IMR-90 (cell line): ENCODE measurements around the gene MPC1. TPM values are rescaled to one million over a fixed set of nuclear protein-coding genes. Genes with fewer than 3 reads are reported as not detected.

Source experiments
- ATAC-seq: fragments of 200-7000 bp; cut with Tn5 transposase; 2 replicates; pipeline ENCODE4 v1.9.1; 2020; ENCODE audit warnings: low read depth, mild to moderate bottlenecking, moderate library complexity
- BruUV-seq: library from RNA; stranded (reverse); fragments of 400-500 nt; replicated peaks from 2 replicates; lab custom pipeline; 2021; lab: Mats Ljungman, UMichigan
- CTCF ChIA-PET: fragments of 300-600 bp; formaldehyde crosslinking; extraction: SDS; loops from one replicate; lab custom pipeline; 2021; ENCODE audit warnings: antibody characterized with exemption; lab: Yijun Ruan, JAX
- POLR2A ChIA-PET: fragments of 300-600 bp; sonication (Branson Sonifier 250); formaldehyde crosslinking; loops from one replicate; lab custom pipeline; 2022; ENCODE audit warnings: antibody characterized with exemption; ENCODE audit not compliant: unreplicated experiment; lab: Charles Lee
- DNase-seq: peaks from one replicate; pipeline ENCODE4 v3.0.0; 2013
- H2AFZ ChIP-seq: replicated peaks from 2 replicates; pipeline ENCODE3; 2013; ENCODE audit warnings: low read length, mild to moderate bottlenecking; ENCODE audit not compliant: poor library complexity
- H2AK5ac ChIP-seq: 2 replicates; pipeline ENCODE4 v1.6.1; 2013; ENCODE audit warnings: low read depth, low read length, inconsistent platforms
- H2AK9ac ChIP-seq: replicated peaks from 2 replicates; pipeline ENCODE3; 2013; ENCODE audit warnings: mild to moderate bottlenecking, low read depth, low read length, moderate library complexity; ENCODE audit not compliant: poor library complexity
- H2BK120ac ChIP-seq: 2 replicates; pipeline ENCODE4 v1.6.1; 2013; ENCODE audit warnings: low read depth, low read length, inconsistent platforms
- H2BK15ac ChIP-seq: 3 replicates; pipeline ENCODE4 v1.6.1; 2013; ENCODE audit warnings: low read depth, low read length, inconsistent platforms
- H2BK20ac ChIP-seq: 2 replicates; pipeline ENCODE4 v1.6.1; 2013; ENCODE audit warnings: low read depth, mild to moderate bottlenecking, inconsistent platforms, low read length, moderate library complexity
- H2BK5ac ChIP-seq: 2 replicates; pipeline ENCODE4 v1.6.1; 2013; ENCODE audit warnings: mild to moderate bottlenecking, low read depth, low read length, inconsistent platforms; ENCODE audit not compliant: poor library complexity, severe bottlenecking
- H3K14ac ChIP-seq: replicated peaks from 2 replicates; pipeline ENCODE4 v1.6.1; 2013; ENCODE audit warnings: low read depth, low read length, inconsistent platforms
- H3K18ac ChIP-seq: 2 replicates; pipeline ENCODE4 v1.6.1; 2013; ENCODE audit warnings: low read depth, low read length, control low read depth
- H3K23ac ChIP-seq: 2 replicates; pipeline ENCODE4 v1.6.1; 2013; ENCODE audit warnings: low read depth, low read length, inconsistent platforms
- H3K27ac ChIP-seq: 2 replicates; pipeline ENCODE4 v1.5.1; 2013; ENCODE audit warnings: mild to moderate bottlenecking, control low read depth, low read length; ENCODE audit not compliant: insufficient read depth
- H3K27me3 ChIP-seq: 2 replicates; pipeline ENCODE4 v1.6.1; 2013; ENCODE audit warnings: low read length; ENCODE audit not compliant: control insufficient read depth, insufficient read depth
- H3K36me3 ChIP-seq: 2 replicates; pipeline ENCODE4 v1.6.1; 2013; ENCODE audit warnings: low read length, mixed read lengths; ENCODE audit not compliant: control insufficient read depth, insufficient read depth
- H3K4ac ChIP-seq: 2 replicates; pipeline ENCODE4 v1.6.1; 2013; ENCODE audit warnings: low read depth, low read length, inconsistent platforms
- H3K4me1 ChIP-seq: 2 replicates; pipeline ENCODE4 v1.6.1; 2013; ENCODE audit warnings: low read length, mixed read lengths; ENCODE audit not compliant: control insufficient read depth, insufficient read depth
- H3K4me2 ChIP-seq: 2 replicates; pipeline ENCODE4 v1.6.1; 2013; ENCODE audit warnings: low read depth, mild to moderate bottlenecking, control low read depth, low read length, moderate library complexity
- H3K4me3 ChIP-seq: 2 replicates; pipeline ENCODE4 v1.5.1; 2013; ENCODE audit warnings: low read depth, mild to moderate bottlenecking, control low read depth, low read length, moderate library complexity; ENCODE audit not compliant: insufficient read depth
- H3K56ac ChIP-seq: 2 replicates; pipeline ENCODE4 v1.6.1; 2013; ENCODE audit warnings: low read length, inconsistent platforms; ENCODE audit not compliant: insufficient read depth; ENCODE audit errors: extremely low read depth
- H3K79me1 ChIP-seq, 2 experiments: 2 replicates each; pipeline ENCODE4 v1.6.1; 2013; ENCODE audit warnings: low read length in 2 of 2, inconsistent platforms in 1 of 2, low read depth in 1 of 2
- H3K9ac ChIP-seq: 2 replicates; pipeline ENCODE4 v1.6.1; 2013; ENCODE audit warnings: low read depth, low read length, control low read depth
- H3K9me1 ChIP-seq: 2 replicates; pipeline ENCODE4 v1.6.1; 2013; ENCODE audit warnings: low read length, inconsistent platforms; ENCODE audit not compliant: insufficient read depth
- H3K9me3 ChIP-seq: 2 replicates; pipeline ENCODE4 v1.6.1; 2013; ENCODE audit warnings: low read length; ENCODE audit not compliant: control insufficient read depth, insufficient read depth
- H4K20me1 ChIP-seq: 2 replicates; pipeline ENCODE4 v1.6.1; 2013; ENCODE audit warnings: low read length, inconsistent platforms; ENCODE audit not compliant: insufficient read depth
- H4K5ac ChIP-seq: 2 replicates; pipeline ENCODE4 v1.6.1; 2013; ENCODE audit warnings: mild to moderate bottlenecking, low read depth, low read length, control low read depth
- H4K8ac ChIP-seq, 2 experiments: 2 replicates each; pipeline ENCODE4 v1.6.1; 2013; ENCODE audit warnings: low read depth in 2 of 2, low read length in 2 of 2, control low read depth in 1 of 2, inconsistent platforms in 1 of 2
- H4K91ac ChIP-seq: 2 replicates; pipeline ENCODE4 v1.6.1; 2013; ENCODE audit warnings: low read depth, low read length, inconsistent platforms; ENCODE audit not compliant: insufficient read depth
- BHLHE40 ChIP-seq: fragments of 150-350 bp; IDR thresholded peaks from 2 replicates; pipeline ENCODE4 v1.6.1; 2016; ENCODE audit warnings: mild to moderate bottlenecking, low read depth, low read length
- CEBPB ChIP-seq: IDR thresholded peaks from 2 replicates; pipeline ENCODE4 v1.6.1; 2012; ENCODE audit warnings: low read depth, low read length, improper control_type of control experiment
- CHD1 ChIP-seq: IDR thresholded peaks from 2 replicates; pipeline ENCODE4 v1.6.1; 2012; ENCODE audit warnings: low read depth, low read length, improper control_type of control experiment
- FOS ChIP-seq: fragments of 150-350 bp; IDR thresholded peaks from 2 replicates; pipeline ENCODE4 v1.6.1; 2016; ENCODE audit warnings: low read depth, low read length
- MAFK ChIP-seq: IDR thresholded peaks from 2 replicates; pipeline ENCODE4 v1.6.1; 2012; ENCODE audit warnings: low read depth, low read length, improper control_type of control experiment
- MAZ ChIP-seq: IDR thresholded peaks from 2 replicates; pipeline ENCODE4 v1.6.1; 2012; ENCODE audit warnings: low read depth, mild to moderate bottlenecking, low read length, improper control_type of control experiment, moderate library complexity, borderline replicate concordance
- MXI1 ChIP-seq: IDR thresholded peaks from 2 replicates; pipeline ENCODE4 v1.6.1; 2012; ENCODE audit warnings: low read depth, mild to moderate bottlenecking, low read length, moderate library complexity, borderline replicate concordance
- NFE2L2 ChIP-seq: fragments of 150-350 bp; IDR thresholded peaks from 2 replicates; pipeline ENCODE4 v1.6.1; 2016; ENCODE audit warnings: low read depth, mild to moderate bottlenecking, low read length
- POLR2A ChIP-seq: IDR thresholded peaks from 2 replicates; pipeline ENCODE4 v1.6.1; 2012; ENCODE audit warnings: mild to moderate bottlenecking, low read depth, low read length
- RAD21 ChIP-seq: IDR thresholded peaks from 2 replicates; pipeline ENCODE4 v1.6.1; 2012; ENCODE audit warnings: low read length, improper control_type of control experiment
- RCOR1 ChIP-seq: IDR thresholded peaks from 2 replicates; pipeline ENCODE4 v1.6.1; 2012; ENCODE audit warnings: mild to moderate bottlenecking, low read length, improper control_type of control experiment; ENCODE audit not compliant: insufficient replicate concordance
- RFX5 ChIP-seq: IDR thresholded peaks from 2 replicates; pipeline ENCODE4 v1.8.0; 2012; ENCODE audit warnings: low read depth, mild to moderate bottlenecking, low read length, moderate library complexity
- SMC3 ChIP-seq: fragments of 150-350 bp; IDR thresholded peaks from 2 replicates; pipeline ENCODE4 v1.6.1; 2016; ENCODE audit warnings: low read depth, mild to moderate bottlenecking, antibody characterized with exemption, low read length, moderate library complexity
- WGBS, 2 experiments: methylation state at CpG; one replicate each; pipeline versions ENCODE4 v1.1.5 to v1.1.7; 2013; ENCODE audit warnings: missing lambda C conversion rate in 2 of 2; ENCODE audit not compliant: insufficient read length in 1 of 2; ENCODE audit errors: extremely low coverage in 2 of 2; 5-methylcytosine and 5-hydroxymethylcytosine counted together
- dilution Hi-C: fragments of 300-500 bp; cut with HindIII; formaldehyde crosslinking; loops from one replicate; pipeline ENCODE4 v1.14.3; 2018; ENCODE audit warnings: low sequenced_read_pairs; ENCODE audit not compliant: unreplicated experiment
- in situ Hi-C: fragments of 300-500 bp; cut with MboI; formaldehyde crosslinking; loops from 3 replicates; pipeline ENCODE4 v1.14.3; 2019; ENCODE audit warnings: low sequenced_read_pairs, inconsistent platforms, mixed read lengths
- intact Hi-C: fragments of 100-400 bp; cut with micrococcal nuclease; formaldehyde crosslinking; loops from 2 replicates; pipeline ENCODE4 v1.10.0; 2022
- polyA plus RNA-seq, 3 experiments: library from polyadenylated mRNA; depleted of rRNA; stranded (reverse); fragments of >200 nt; gene quantifications; 2 replicates each; pipeline ENCODE4 v1.2.3, GENCODE V29; 2012; ENCODE audit warnings: low replicate concordance in 1 of 3
- total RNA-seq: library from RNA; depleted of rRNA; stranded (reverse); fragments of >200 nt; gene quantifications from 2 replicates; pipeline ENCODE4 v1.2.3, GENCODE V29; 2012
- TF ChIP-seq, protein P1 (sequence below): fragments of 150-350 bp; IDR thresholded peaks from 2 replicates; pipeline ENCODE4 v1.6.1; 2016; ENCODE audit warnings: low read depth, mild to moderate bottlenecking, low read length, moderate library complexity, borderline replicate concordance
- TF ChIP-seq, protein P2 (sequence below): fragments of 150-350 bp; IDR thresholded peaks from 2 replicates; pipeline ENCODE4 v1.6.1; 2017; ENCODE audit warnings: mild to moderate bottlenecking, antibody characterized with exemption, low read length, low read depth
- TF ChIP-seq, protein P3 (sequence below): conservative IDR thresholded peaks from 2 replicates; pipeline ENCODE4 v1.5.1; 2012; ENCODE audit warnings: mild to moderate bottlenecking, low read depth, low read length, improper control_type of control experiment

MPC1 gene
- total and polyA plus RNA-seq, 2 of the 4 experiments (the other 2 are of a cell fraction) = 10.9 to 12.0 TPM

DNA sequence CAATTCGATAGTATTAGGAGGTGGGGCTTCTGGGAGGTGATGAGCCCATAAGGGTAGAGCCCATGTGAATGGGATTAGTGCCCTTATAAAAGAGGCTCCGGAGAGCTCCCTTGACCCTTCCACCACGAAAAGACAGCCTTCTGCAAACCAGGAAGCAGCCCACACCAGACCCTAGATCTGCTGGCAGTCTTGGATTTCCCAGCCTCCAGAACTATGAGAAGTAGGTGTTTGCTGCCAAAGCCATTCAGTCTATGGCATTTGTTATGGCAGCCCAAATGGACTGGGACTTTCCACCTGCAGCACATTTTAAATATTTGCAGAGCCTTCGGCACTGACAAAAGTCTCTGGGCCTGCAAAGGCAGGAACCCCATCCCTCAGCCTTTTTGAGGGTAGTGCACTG is 28.6 kb downstream of the MPC1 start:
- Histone ChIP-seq H2AK9ac (no peak overlapping the region), H2BK120ac (no peak overlapping the region), H3K9me3 (no peaks in the 10 kb centered on the region; the same call in 1 of the 2 replicates), H3K27me3 (peaks cover 19% of the 10 kb centered on the region), H3K79me1 (no peaks in the 10 kb centered on the region), H3K4ac (no peak overlapping the region), H3K14ac (no peak overlapping the region), H3K36me3 (no peaks in the 10 kb centered on the region), H3K56ac (no peak overlapping the region), H3K4me3 (no peak overlapping the region), H3K18ac (no peak overlapping the region), H2AFZ (no peak overlapping the region), H2BK20ac (no peak overlapping the region), H2BK5ac (no peak overlapping the region), H2BK15ac (no peak overlapping the region), H2AK5ac (no peak overlapping the region), H4K8ac (no peak overlapping the region), H3K4me1 (peaks cover 2% of the 10 kb centered on the region; the same call in 1 of the 2 replicates), H3K27ac (no peak overlapping the region), H4K5ac (no peak overlapping the region), H4K91ac (no peak overlapping the region), H3K4me2 (no peak overlapping the region), H3K23ac (no peak overlapping the region), H3K9ac (no peak overlapping the region), H3K9me1 (no peaks in the 10 kb centered on the region), H4K20me1 (no peaks in the 10 kb centered on the region)
- ChIA-PET CTCF (interaction anchor here (0.6 kb wide), 1 partner anchor 57 kb away, joined by 4 read pairs; no protein-coding TSS in a partner anchor), POLR2A (no interaction called here)
- in situ Hi-C loops = no loop called here
- ATAC-seq (no peak), DNase-seq (no peak)
- BruUV-seq = no TSS peak
- TF ChIP-seq CEBPB = no peak
- TF ChIP-seq, protein P1, sequence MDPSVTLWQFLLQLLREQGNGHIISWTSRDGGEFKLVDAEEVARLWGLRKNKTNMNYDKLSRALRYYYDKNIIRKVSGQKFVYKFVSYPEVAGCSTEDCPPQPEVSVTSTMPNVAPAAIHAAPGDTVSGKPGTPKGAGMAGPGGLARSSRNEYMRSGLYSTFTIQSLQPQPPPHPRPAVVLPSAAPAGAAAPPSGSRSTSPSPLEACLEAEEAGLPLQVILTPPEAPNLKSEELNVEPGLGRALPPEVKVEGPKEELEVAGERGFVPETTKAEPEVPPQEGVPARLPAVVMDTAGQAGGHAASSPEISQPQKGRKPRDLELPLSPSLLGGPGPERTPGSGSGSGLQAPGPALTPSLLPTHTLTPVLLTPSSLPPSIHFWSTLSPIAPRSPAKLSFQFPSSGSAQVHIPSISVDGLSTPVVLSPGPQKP = no peak
- TF ChIP-seq RAD21 = no peak
- TF ChIP-seq MAFK = no peak
- TF ChIP-seq, protein P2, sequence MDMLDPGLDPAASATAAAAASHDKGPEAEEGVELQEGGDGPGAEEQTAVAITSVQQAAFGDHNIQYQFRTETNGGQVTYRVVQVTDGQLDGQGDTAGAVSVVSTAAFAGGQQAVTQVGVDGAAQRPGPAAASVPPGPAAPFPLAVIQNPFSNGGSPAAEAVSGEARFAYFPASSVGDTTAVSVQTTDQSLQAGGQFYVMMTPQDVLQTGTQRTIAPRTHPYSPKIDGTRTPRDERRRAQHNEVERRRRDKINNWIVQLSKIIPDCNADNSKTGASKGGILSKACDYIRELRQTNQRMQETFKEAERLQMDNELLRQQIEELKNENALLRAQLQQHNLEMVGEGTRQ = no peak
- TF ChIP-seq, protein P3, sequence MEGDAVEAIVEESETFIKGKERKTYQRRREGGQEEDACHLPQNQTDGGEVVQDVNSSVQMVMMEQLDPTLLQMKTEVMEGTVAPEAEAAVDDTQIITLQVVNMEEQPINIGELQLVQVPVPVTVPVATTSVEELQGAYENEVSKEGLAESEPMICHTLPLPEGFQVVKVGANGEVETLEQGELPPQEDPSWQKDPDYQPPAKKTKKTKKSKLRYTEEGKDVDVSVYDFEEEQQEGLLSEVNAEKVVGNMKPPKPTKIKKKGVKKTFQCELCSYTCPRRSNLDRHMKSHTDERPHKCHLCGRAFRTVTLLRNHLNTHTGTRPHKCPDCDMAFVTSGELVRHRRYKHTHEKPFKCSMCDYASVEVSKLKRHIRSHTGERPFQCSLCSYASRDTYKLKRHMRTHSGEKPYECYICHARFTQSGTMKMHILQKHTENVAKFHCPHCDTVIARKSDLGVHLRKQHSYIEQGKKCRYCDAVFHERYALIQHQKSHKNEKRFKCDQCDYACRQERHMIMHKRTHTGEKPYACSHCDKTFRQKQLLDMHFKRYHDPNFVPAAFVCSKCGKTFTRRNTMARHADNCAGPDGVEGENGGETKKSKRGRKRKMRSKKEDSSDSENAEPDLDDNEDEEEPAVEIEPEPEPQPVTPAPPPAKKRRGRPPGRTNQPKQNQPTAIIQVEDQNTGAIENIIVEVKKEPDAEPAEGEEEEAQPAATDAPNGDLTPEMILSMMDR = no peak
- TF ChIP-seq CHD1 = no peak
- no peak for TF ChIP-seq BHLHE40
- no peak for TF ChIP-seq FOS
- TF ChIP-seq SMC3 = no peak
- no peak for TF ChIP-seq RFX5
- TF ChIP-seq POLR2A = no peak
- no peak for TF ChIP-seq MAZ
- no peak for TF ChIP-seq RCOR1
- TF ChIP-seq MXI1 = no peak
- no peak for TF ChIP-seq NFE2L2
- no CpG with 5 or more reads among the region's 4 CpGs for WGBS, 2 experiments
- intact Hi-C loops = no loop called here
- dilution Hi-C loops = no loop called here
